ENCODE measurements around the gene ZNF366. TPM values are rescaled to one million over a fixed set of nuclear protein-coding genes. Genes with fewer than 3 reads are reported as not detected.

ZNF366 gene
- total RNA-seq, 4 donors from 2014 or later, result 2.6 to 14.7 (median 3.8) TPM

DNA sequence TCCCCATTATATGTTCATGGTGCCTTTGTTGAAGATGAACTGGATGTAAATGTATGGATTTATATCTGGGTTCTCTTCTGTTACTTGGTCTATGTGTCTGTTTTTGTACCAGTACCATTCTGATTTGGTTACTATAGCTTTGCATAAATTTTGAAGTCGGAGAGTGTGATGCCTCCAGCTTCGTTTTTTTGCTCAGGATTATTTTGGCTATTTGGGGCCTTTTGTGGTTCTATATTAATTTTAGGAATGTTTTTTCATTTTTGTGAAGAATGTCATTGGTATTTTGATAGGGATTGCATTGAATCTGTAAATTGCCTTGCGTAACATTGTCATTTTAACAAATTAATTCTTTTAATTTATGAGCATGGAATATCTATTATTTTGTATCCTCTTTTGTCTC lies 36.6 kb upstream of the ZNF366 start:
- TF ChIP-seq CTCF (IDR thresholded peaks at IDR 0.05; ENCODE audit: low read depth), result no peak

- no peak for TF ChIP-seq CTCF (IDR thresholded peaks at IDR 0.05; ENCODE audit: low read depth)
Observed at GRCh38 chr5:72543365-72543764, 36.2 kb upstream of the ZNF366 start.

DNA sequence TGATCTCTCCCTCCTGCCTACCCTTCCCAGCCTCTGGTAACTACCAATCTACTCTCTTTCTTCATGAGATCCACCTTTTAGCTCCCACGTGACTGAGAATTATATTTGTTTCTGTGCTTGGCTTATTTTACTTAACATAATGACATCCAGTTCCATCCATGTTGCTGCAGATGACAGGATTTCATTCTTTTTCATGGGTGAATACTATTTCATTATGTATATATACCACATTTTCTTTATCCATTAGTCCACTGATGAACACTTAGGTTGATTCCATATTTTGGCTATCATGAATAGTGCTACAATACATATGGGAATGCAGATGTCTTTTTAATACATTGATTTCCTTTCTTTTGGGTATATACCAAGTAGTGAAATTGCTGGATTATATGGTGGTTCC lies 35.5 kb upstream of the ZNF366 start:
- no peak for TF ChIP-seq CTCF (IDR thresholded peaks at IDR 0.05; ENCODE audit: low read depth)

- TF ChIP-seq CTCF (IDR thresholded peaks at IDR 0.05; ENCODE audit: low read depth), result no peak
Observed at GRCh38 chr5:72541501-72542225, 34.5 kb upstream of the ZNF366 start.

GRCh38 chr5:72540759-72541438 lies 33.7 kb upstream of the ZNF366 start:
- no peak for TF ChIP-seq CTCF (IDR thresholded peaks at IDR 0.05; ENCODE audit: low read depth)

- no peak for TF ChIP-seq CTCF (IDR thresholded peaks at IDR 0.05; ENCODE audit: low read depth)
Observed at GRCh38 chr5:72539726-72540125, 32.5 kb upstream of the ZNF366 start.

DNA sequence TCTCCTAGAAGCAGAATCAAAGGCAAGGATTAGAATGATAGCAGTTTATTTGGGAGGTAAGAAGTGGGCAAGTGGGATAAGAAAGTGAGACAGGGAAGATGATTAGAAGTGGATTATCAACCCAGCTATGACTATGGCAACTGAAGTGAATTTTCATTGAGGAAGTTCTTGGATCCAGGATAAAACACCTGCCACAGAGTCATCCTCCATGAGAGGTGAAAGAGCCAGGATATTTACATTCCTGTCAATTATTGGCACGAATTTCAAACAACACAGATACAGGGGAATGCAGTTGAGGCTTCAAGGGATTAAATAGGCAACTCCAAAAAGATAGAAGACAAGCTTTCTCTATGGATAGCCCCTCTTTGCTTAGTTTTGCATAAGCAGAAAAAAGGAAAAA lies 31.8 kb upstream of the ZNF366 start:
- TF ChIP-seq CTCF (IDR thresholded peaks at IDR 0.05; ENCODE audit: low read depth), result no peak

All from subcutaneous adipose tissue (tissue), 4 donors.